Measurements from ENCODE around the gene XPR1. TPM values are rescaled to one million over a fixed set of nuclear protein-coding genes. Genes with fewer than 3 reads are reported as not detected.

Gene XPR1
- polyA plus RNA-seq, 1 donor (not counting 4 experiments of a cell fraction or from before 2014, with no cell fraction given), result 40.0 TPM

DNA sequence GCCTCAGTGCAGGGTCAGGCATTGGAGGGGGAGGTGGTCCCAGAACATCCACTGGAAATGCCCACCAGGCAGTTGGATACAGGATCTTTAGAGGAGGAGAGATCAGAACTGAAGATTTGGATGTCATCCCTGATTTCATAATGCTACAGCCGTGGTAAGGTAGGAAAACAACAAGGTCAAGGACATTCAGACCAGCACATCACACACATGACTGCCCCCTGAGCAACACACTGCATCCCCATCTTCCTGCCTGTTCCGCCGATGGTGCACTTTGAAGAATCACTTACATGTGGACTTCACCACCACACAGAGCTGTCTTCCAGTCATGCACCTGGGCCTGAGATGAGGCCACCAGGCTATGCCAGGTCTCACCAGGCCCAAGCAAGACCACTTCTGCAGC, 297.6 kb downstream of the XPR1 start:
- Histone ChIP-seq H3K27ac (ENCODE audit: control insufficient read depth, insufficient read depth, low read length) (no peak overlapping the region), H2AFZ (ENCODE audit: control insufficient read depth, low read length) (no peak overlapping the region), H3K4me2 (ENCODE audit: control insufficient read depth, extremely low read depth, insufficient read depth, low read depth, low read length) (no peak overlapping the region), H3K27me3 (ENCODE audit: control insufficient read depth, extremely low read depth, insufficient read depth, low read length) (no peaks in the 10 kb centered on the region), H3K9ac (ENCODE audit: control insufficient read depth, extremely low read depth, insufficient read depth, low read length) (no peak overlapping the region), H3K4me1 (ENCODE audit: control insufficient read depth, extremely low read depth, insufficient read depth, low read length) (peaks cover under 1% of the 10 kb centered on the region), H3K9me1 (ENCODE audit: control insufficient read depth, extremely low read depth, insufficient read depth, low read length) (no peaks in the 10 kb centered on the region), H3K9me3 (ENCODE audit: control insufficient read depth, low read depth, low read length) (no peaks in the 10 kb centered on the region), H4K20me1 (ENCODE audit: control insufficient read depth, extremely low read depth, insufficient read depth, low read length) (no peaks in the 10 kb centered on the region), H3K79me2 (ENCODE audit: control insufficient read depth, insufficient read depth, low read length) (no peaks in the 10 kb centered on the region), H3K4me3 (ENCODE audit: control insufficient read depth in 2 of 3, extremely low read depth in 1 of 3, insufficient read depth in 2 of 3, low read depth in 1 of 3, low read length in 3 of 3) (no peak overlapping the region), H3K36me3 (ENCODE audit: control insufficient read depth in 2 of 2, extremely low read depth in 1 of 2, insufficient read depth in 2 of 2, low read length in 2 of 2) (no peaks in the 10 kb centered on the region)
- no peak for FAIRE-seq
- TF ChIP-seq EZH2 (IDR thresholded peaks at IDR 0.05; ENCODE audit: low read length), result no peak
- no peak for TF ChIP-seq CTCF (optimal IDR thresholded peaks at IDR 0.05 in 1 of 3, IDR thresholded peaks at IDR 0.05 in 1 of 3, conservative IDR thresholded peaks at IDR 0.05 in 1 of 3; ENCODE audit: extremely low read depth in 1 of 3, insufficient read depth in 2 of 3, low read length in 3 of 3)
- DNase-seq (ENCODE audit: low read depth, low spot score), result no peak
- dilution Hi-C loops (cut with MboI; ENCODE audit: extremely low pct_ligation_motif_present, low sequenced_read_pairs), result no loop called here

DNA sequence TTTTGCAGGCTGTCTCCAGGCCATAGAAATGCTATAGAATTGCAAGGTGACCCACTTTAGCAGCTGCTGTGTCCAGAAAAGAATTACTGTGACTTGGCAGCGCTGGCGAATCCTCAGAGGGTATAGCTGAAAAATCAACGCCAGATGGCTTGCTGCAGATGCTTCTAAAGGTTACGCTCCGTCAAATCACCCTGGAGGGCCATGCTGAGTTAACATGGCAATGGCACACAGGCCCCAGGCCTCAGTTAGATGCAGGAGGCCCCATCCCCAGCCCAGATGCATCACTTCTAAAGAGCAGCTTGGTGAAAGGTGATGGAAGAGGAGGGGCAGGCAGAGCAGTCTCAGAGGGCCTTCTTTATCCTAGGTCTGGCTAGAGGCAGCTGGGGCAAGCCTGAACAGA, 298.9 kb downstream of the XPR1 start:
- dilution Hi-C loops (cut with MboI; ENCODE audit: extremely low pct_ligation_motif_present, low sequenced_read_pairs), result no loop called here
- Histone ChIP-seq H3K36me3 (ENCODE audit: control insufficient read depth in 2 of 2, extremely low read depth in 1 of 2, insufficient read depth in 2 of 2, low read length in 2 of 2) (no peaks in the 10 kb centered on the region), H4K20me1 (ENCODE audit: control insufficient read depth, extremely low read depth, insufficient read depth, low read length) (no peaks in the 10 kb centered on the region), H3K9me1 (ENCODE audit: control insufficient read depth, extremely low read depth, insufficient read depth, low read length) (no peaks in the 10 kb centered on the region), H3K79me2 (ENCODE audit: control insufficient read depth, insufficient read depth, low read length) (no peaks in the 10 kb centered on the region), H2AFZ (ENCODE audit: control insufficient read depth, low read length) (no peak overlapping the region), H3K4me1 (ENCODE audit: control insufficient read depth, extremely low read depth, insufficient read depth, low read length) (no peaks in the 10 kb centered on the region), H3K9me3 (ENCODE audit: control insufficient read depth, low read depth, low read length) (no peaks in the 10 kb centered on the region), H3K4me3 (ENCODE audit: control insufficient read depth in 2 of 3, extremely low read depth in 1 of 3, insufficient read depth in 2 of 3, low read depth in 1 of 3, low read length in 3 of 3) (no peak overlapping the region), H3K27ac (ENCODE audit: control insufficient read depth, insufficient read depth, low read length) (no peak overlapping the region), H3K4me2 (ENCODE audit: control insufficient read depth, extremely low read depth, insufficient read depth, low read depth, low read length) (no peak overlapping the region), H3K9ac (ENCODE audit: control insufficient read depth, extremely low read depth, insufficient read depth, low read length) (no peak overlapping the region), H3K27me3 (ENCODE audit: control insufficient read depth, extremely low read depth, insufficient read depth, low read length) (no peaks in the 10 kb centered on the region)
- no peak for DNase-seq (ENCODE audit: low read depth, low spot score)
- TF ChIP-seq CTCF (optimal IDR thresholded peaks at IDR 0.05 in 1 of 3, IDR thresholded peaks at IDR 0.05 in 1 of 3, conservative IDR thresholded peaks at IDR 0.05 in 1 of 3; ENCODE audit: extremely low read depth in 1 of 3, insufficient read depth in 2 of 3, low read length in 3 of 3) (no peak), EZH2 (IDR thresholded peaks at IDR 0.05; ENCODE audit: low read length) (no peak)
- no peak for FAIRE-seq

All from keratinocyte (primary cell).